ENCODE measurements around the gene SF3B6. TPM values are rescaled to one million over a fixed set of nuclear protein-coding genes. Genes with fewer than 3 reads are reported as not detected.

SF3B6 gene
- total RNA-seq, 1 donor from 2014 or later: 89.5 TPM

DNA sequence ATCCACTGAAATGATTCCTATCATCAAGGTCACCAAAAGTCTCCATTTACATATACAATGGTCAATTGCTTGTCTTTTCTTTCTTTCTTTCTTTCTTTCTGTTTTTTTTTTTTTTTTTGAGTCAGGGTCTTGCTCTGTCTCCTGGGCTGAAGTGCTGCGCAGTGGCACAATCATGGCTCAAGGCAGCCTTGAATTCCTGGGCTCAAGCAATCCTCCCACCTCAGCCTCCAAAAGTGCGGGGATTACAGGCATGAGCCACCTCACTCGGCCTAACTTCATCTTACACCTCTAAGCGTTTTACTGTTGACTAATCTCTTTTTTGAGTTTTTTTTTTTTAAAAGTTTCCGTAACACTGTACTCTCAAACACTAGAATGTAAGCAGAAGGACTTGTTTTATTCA, 867 bp downstream of the SF3B6 start:
- Mint-ChIP-seq H3K4me1 (peaks cover 30% of the 10 kb centered on the region), H3K27me3 (ENCODE audit: low read depth) (no peaks in the 10 kb centered on the region), H3K4me3 (peak overlapping the region; percentile 97), H3K36me3 (ENCODE audit: low read depth) (peaks cover 6% of the 10 kb centered on the region), H3K9me3 (no peaks in the 10 kb centered on the region), H3K27ac (ENCODE audit: unreplicated experiment) (no peak overlapping the region)
- TF ChIP-seq, protein P1, sequence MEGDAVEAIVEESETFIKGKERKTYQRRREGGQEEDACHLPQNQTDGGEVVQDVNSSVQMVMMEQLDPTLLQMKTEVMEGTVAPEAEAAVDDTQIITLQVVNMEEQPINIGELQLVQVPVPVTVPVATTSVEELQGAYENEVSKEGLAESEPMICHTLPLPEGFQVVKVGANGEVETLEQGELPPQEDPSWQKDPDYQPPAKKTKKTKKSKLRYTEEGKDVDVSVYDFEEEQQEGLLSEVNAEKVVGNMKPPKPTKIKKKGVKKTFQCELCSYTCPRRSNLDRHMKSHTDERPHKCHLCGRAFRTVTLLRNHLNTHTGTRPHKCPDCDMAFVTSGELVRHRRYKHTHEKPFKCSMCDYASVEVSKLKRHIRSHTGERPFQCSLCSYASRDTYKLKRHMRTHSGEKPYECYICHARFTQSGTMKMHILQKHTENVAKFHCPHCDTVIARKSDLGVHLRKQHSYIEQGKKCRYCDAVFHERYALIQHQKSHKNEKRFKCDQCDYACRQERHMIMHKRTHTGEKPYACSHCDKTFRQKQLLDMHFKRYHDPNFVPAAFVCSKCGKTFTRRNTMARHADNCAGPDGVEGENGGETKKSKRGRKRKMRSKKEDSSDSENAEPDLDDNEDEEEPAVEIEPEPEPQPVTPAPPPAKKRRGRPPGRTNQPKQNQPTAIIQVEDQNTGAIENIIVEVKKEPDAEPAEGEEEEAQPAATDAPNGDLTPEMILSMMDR (conservative IDR thresholded peaks at IDR 0.05): no peak
- no peak for DNase-seq (ENCODE audit: low read depth, low spot score)

DNA sequence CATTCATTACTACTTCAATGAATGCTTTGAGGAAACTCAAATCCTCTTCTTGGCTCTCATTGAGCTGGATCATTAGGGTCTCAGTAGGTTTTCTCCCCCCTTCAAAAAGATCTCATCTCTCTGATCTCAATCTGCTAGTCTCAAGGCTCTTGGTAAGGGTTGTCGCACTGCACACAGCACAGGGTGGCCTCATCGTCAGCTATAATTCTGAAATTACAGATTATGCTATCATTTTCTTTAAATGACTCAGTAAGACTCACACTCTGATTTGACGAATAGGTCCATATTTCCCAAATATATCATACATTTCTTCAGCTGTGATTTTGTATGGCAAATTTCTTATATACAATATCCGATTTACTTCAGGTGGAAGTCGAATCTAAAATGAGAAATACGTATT, 2.3 kb downstream of the SF3B6 start:
- TF ChIP-seq, protein P1 (conservative IDR thresholded peaks at IDR 0.05): no peak
- Mint-ChIP-seq H3K27ac (ENCODE audit: unreplicated experiment) (no peak overlapping the region), H3K4me1 (peaks cover 30% of the 10 kb centered on the region), H3K27me3 (ENCODE audit: low read depth) (no peaks in the 10 kb centered on the region), H3K36me3 (ENCODE audit: low read depth) (no peaks in the 10 kb centered on the region), H3K4me3 (peak overlapping the region; percentile 97), H3K9me3 (no peaks in the 10 kb centered on the region)
- no peak for DNase-seq (ENCODE audit: low read depth, low spot score)

- Mint-ChIP-seq H3K4me3 (peak overlapping the region; percentile 70), H3K4me1 (peaks cover 22% of the 10 kb centered on the region), H3K27ac (ENCODE audit: unreplicated experiment) (no peak overlapping the region), H3K27me3 (ENCODE audit: low read depth) (no peaks in the 10 kb centered on the region), H3K9me3 (no peaks in the 10 kb centered on the region), H3K36me3 (ENCODE audit: low read depth) (peaks cover 3% of the 10 kb centered on the region)
- TF ChIP-seq, protein P1 (conservative IDR thresholded peaks at IDR 0.05): no peak
- DNase-seq (ENCODE audit: low read depth, low spot score): no peak
These were observed 3.9 kb downstream of the SF3B6 start for GRCh38 chr2:24072259-24072658.

GRCh38 chr2:24065341-24065740, 10.8 kb downstream of the SF3B6 start:
- Mint-ChIP-seq H3K27ac (ENCODE audit: unreplicated experiment) (no peak overlapping the region), H3K4me1 (no peaks in the 10 kb centered on the region), H3K4me3 (no peak overlapping the region), H3K27me3 (ENCODE audit: low read depth) (no peaks in the 10 kb centered on the region), H3K36me3 (ENCODE audit: low read depth) (peaks cover 3% of the 10 kb centered on the region), H3K9me3 (no peaks in the 10 kb centered on the region)
- TF ChIP-seq, protein P1 (conservative IDR thresholded peaks at IDR 0.05): no peak
- no peak for DNase-seq (ENCODE audit: low read depth, low spot score)

DNA sequence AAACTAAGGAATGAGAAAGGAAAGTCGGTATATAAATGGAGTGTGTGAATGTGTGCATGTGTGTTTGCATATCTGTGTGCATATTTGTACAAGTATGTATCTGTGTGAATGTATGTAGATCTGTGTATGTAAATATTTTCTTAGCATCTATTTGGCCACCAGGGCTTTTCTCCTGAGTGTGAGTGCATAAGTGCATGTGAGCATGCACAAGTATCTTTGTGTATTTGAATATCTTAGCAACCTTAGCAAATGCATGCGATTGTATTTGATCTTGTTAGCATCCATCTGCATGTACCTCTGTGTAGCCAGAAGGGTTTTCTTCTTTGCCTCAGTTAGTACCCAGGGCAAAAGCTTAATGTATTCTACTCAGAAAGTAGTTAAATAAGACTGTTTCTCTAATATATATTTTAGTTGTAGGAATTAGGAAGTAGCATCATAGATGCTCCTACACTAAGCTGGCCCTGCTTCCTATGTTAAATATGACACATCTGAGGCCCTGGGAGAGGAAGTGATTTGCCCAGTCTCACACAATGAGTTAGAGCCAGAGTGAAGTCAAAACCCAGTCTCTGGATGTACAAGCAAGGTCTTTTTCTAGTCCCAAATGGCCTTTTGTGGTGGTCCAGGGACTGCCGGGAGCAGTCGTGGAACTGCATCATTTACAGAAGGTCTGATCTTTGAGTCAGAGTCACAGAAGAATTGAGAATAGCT, 17.4 kb downstream of the SF3B6 start:
- H3K4me3 Mint-ChIP-seq: no peak overlapping the region
- no peaks in the 10 kb centered on the region for H3K27me3 Mint-ChIP-seq (ENCODE audit: low read depth)
- no peaks in the 10 kb centered on the region for H3K36me3 Mint-ChIP-seq (ENCODE audit: low read depth)
- TF ChIP-seq, protein P1 (conservative IDR thresholded peaks at IDR 0.05): no peak
- DNase-seq (ENCODE audit: low read depth, low spot score): no peak
- H3K4me1 Mint-ChIP-seq: no peaks in the 10 kb centered on the region
- no peak overlapping the region for H3K27ac Mint-ChIP-seq (ENCODE audit: unreplicated experiment)
- H3K9me3 Mint-ChIP-seq: no peaks in the 10 kb centered on the region

All from neural crest cell (in vitro differentiated cells).